ENCODE measurements around the gene GPR55.
"Not testable (repeated sequence)": the region's sequence is repeated elsewhere in the genome, so short reads cannot be mapped to it uniquely, and the experiment has no call there.

The GPR55 gene

GRCh38 chr2:230924470-230925341 lies at the start of gene GPR55:
Gene GPR55 (minus strand): TSS chr2:230925242. CDS start chr2:230910962, 14,280 bp downstream.
- DNase-seq (ENCODE audit: low read depth) = no peak

GRCh38 chr2:230974096-230974913 lies 49.3 kb upstream of the GPR55 start:
- peak; percentile 75 for DNase-seq (ENCODE audit: low read depth)

GRCh38 chr2:230972046-230972445 lies 47.0 kb upstream of the GPR55 start:
- no peak for DNase-seq (ENCODE audit: low read depth)

GRCh38 chr2:230969659-230970015 lies 44.6 kb upstream of the GPR55 start:
- no peak for DNase-seq (ENCODE audit: low read depth)

GRCh38 chr2:230968921-230969658 lies 44.0 kb upstream of the GPR55 start:
- peak; percentile 6 for DNase-seq (ENCODE audit: low read depth)

- DNase-seq (ENCODE audit: low read depth) = not testable (repeated sequence)
Measured at GRCh38 chr2:230968314-230968713, 43.3 kb upstream of the GPR55 start.

- no peak for DNase-seq (ENCODE audit: low read depth)
Measured at GRCh38 chr2:230967113-230967512, 42.1 kb upstream of the GPR55 start.

GRCh38 chr2:230964136-230964730 lies 39.2 kb upstream of the GPR55 start:
- DNase-seq (ENCODE audit: low read depth) = no peak

GRCh38 chr2:230961091-230961491 lies 36.0 kb upstream of the GPR55 start:
- DNase-seq (ENCODE audit: low read depth) = peak; percentile 60

- no peak for DNase-seq (ENCODE audit: low read depth)
Measured at GRCh38 chr2:230960026-230960425, 35.0 kb upstream of the GPR55 start.

GRCh38 chr2:230958820-230959756 lies 34.0 kb upstream of the GPR55 start:
- no peak for DNase-seq (ENCODE audit: low read depth)

- no peak for DNase-seq (ENCODE audit: low read depth)
Measured at GRCh38 chr2:230957756-230958391, 32.8 kb upstream of the GPR55 start.

- DNase-seq (ENCODE audit: low read depth) = peak; percentile 57
Measured at GRCh38 chr2:230956827-230957755, 32.0 kb upstream of the GPR55 start.

- no peak for DNase-seq (ENCODE audit: low read depth)
Measured at GRCh38 chr2:230955163-230955737, 30.2 kb upstream of the GPR55 start.

- DNase-seq (ENCODE audit: low read depth) = no peak
Measured at GRCh38 chr2:230954746-230955145, 29.7 kb upstream of the GPR55 start.

GRCh38 chr2:230953845-230954244 lies 28.8 kb upstream of the GPR55 start:
- DNase-seq (ENCODE audit: low read depth) = no peak

- no peak for DNase-seq (ENCODE audit: low read depth)
Measured at GRCh38 chr2:230952226-230952956, 27.3 kb upstream of the GPR55 start.

- no peak for DNase-seq (ENCODE audit: low read depth)
Measured at GRCh38 chr2:230951396-230951795, 26.4 kb upstream of the GPR55 start.

Data from EH (cell line).